Gastrocnemius medialis (tissue), 4 donors: ENCODE data around the gene GALNS.

Experiments
- POLR2A ChIP-seq, 2 donors: fragments of 450-650 bp; IDR thresholded peaks; one replicate each; pipeline ENCODE4 v1.6.1; 2017; ENCODE audit warnings: antibody characterized with exemption in 2 of 2, mild to moderate bottlenecking in 2 of 2, moderate library complexity in 2 of 2
- TF ChIP-seq, protein P1 (sequence below), 5 experiments: fragments of 450-650 bp in 3 of 5; fragments of 200-600 bp in 2 of 5; sonication (generic) in 2 of 5; IDR thresholded peaks in 4 of 5; conservative IDR thresholded peaks in 1 of 5; 1 replicate in 4 of 5; 2 replicates in 1 of 5; pipeline ENCODE4 v1.5.1; 2016 to 2019; ENCODE audit warnings: antibody characterized with exemption in 5 of 5, mild to moderate bottlenecking in 3 of 5, moderate library complexity in 3 of 5

DNA sequence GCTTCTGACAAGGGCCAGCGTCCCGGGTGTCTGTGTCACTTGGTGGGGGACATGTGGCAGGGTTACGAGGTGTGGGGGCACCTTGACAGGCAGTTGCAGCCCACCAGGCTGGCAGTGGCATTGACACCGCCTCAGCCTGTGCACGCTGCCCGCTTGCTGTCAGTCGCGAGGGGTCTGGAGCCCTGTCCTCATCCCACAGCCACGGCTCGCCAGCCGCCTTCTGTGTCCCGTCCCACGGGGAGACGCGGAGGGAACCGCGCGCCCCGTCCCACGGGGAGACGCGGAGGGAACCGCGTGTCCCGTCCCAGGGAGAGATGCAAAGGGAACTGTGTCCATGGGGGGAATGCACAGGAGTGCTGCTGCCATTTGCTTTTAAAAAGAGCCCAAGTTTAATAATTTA is 6.2 kb upstream of the GALNS start:
- TF ChIP-seq POLR2A (IDR thresholded peaks at IDR 0.05) = no peak
- TF ChIP-seq, protein P1, sequence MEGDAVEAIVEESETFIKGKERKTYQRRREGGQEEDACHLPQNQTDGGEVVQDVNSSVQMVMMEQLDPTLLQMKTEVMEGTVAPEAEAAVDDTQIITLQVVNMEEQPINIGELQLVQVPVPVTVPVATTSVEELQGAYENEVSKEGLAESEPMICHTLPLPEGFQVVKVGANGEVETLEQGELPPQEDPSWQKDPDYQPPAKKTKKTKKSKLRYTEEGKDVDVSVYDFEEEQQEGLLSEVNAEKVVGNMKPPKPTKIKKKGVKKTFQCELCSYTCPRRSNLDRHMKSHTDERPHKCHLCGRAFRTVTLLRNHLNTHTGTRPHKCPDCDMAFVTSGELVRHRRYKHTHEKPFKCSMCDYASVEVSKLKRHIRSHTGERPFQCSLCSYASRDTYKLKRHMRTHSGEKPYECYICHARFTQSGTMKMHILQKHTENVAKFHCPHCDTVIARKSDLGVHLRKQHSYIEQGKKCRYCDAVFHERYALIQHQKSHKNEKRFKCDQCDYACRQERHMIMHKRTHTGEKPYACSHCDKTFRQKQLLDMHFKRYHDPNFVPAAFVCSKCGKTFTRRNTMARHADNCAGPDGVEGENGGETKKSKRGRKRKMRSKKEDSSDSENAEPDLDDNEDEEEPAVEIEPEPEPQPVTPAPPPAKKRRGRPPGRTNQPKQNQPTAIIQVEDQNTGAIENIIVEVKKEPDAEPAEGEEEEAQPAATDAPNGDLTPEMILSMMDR (IDR thresholded peaks at IDR 0.05 in 4 of 5, conservative IDR thresholded peaks at IDR 0.05 in 1 of 5) = no peak
